Esophagus muscularis mucosa (tissue), 4 donors: Measurements from ENCODE around the gene ERC2. TPM values are rescaled to one million over a fixed set of nuclear protein-coding genes. Genes with fewer than 3 reads are reported as not detected.

ENCODE experiments used
- DNase-seq: peaks from one replicate; pipeline ENCODE4 v3.0.0-alpha.2; 2017; ENCODE audit errors: extremely low spot score
- H3K27ac ChIP-seq, 4 donors: fragments of 200-600 bp; sonication (generic); replicated peaks in 1 of 4; 1 replicate in 3 of 4; 2 replicates in 1 of 4; pipeline ENCODE4 v1.5.1; 2016 to 2019; ENCODE audit warnings: mild to moderate bottlenecking in 1 of 4
- H3K27me3 ChIP-seq, 4 donors: fragments of 200-600 bp; sonication (generic); one replicate each; pipeline versions ENCODE4 v1.5.1 to v1.6.0; 2016 to 2019
- H3K36me3 ChIP-seq, 4 donors: fragments of 200-600 bp; sonication (generic); one replicate each; pipeline ENCODE4 v1.5.1; 2016 to 2019
- H3K4me1 ChIP-seq, 4 donors: fragments of 200-600 bp; sonication (generic); one replicate each; pipeline ENCODE4 v1.5.1; 2016 to 2019
- H3K4me3 ChIP-seq, 4 donors: fragments of 200-600 bp; sonication (generic); 1 replicate in 2 of 4; 2 replicates in 2 of 4; pipeline ENCODE4 v1.5.1; 2016 to 2019; ENCODE audit warnings: mild to moderate bottlenecking in 4 of 4, moderate library complexity in 1 of 4
- H3K9me3 ChIP-seq, 4 donors: fragments of 200-600 bp; sonication (generic); 1 replicate in 3 of 4; 2 replicates in 1 of 4; pipeline ENCODE4 v1.5.1; 2016 to 2019
- EP300 ChIP-seq: sonication (generic); formaldehyde crosslinking; IDR thresholded peaks from one replicate; pipeline ENCODE4 v1.6.1; 2017; ENCODE audit warnings: antibody characterized with exemption
- POLR2A ChIP-seq: fragments of 450-650 bp; IDR thresholded peaks from one replicate; pipeline ENCODE4 v1.6.1; 2017; ENCODE audit warnings: antibody characterized with exemption, moderate library complexity, mild to moderate bottlenecking, low read depth
- POLR2AphosphoS5 ChIP-seq, 2 donors: sonication (generic); formaldehyde crosslinking; IDR thresholded peaks; one replicate each; pipeline ENCODE4 v1.6.1; 2017; ENCODE audit warnings: antibody characterized with exemption in 2 of 2
- WGBS: methylation state at CpG from one replicate; pipeline ENCODE4 v1.1.5; 2018; 5-methylcytosine and 5-hydroxymethylcytosine counted together
- intact Hi-C: fragments of 100-400 bp; cut with DNase I; formaldehyde crosslinking; loops from one replicate; pipeline ENCODE4 v1.15.1; 2023
- total RNA-seq, 4 donors: library from RNA; depleted of rRNA; stranded (reverse); fragments of >200 nt; gene quantifications; one replicate each; pipeline versions ENCODE4 v1.1.0 to v1.2.1, GENCODE V29; 2016
- TF ChIP-seq, protein P1 (sequence below), 3 experiments: fragments of 200-600 bp in 2 of 3; fragments of 450-650 bp in 1 of 3; sonication (generic) in 2 of 3; IDR thresholded peaks; one replicate each; pipeline ENCODE4 v1.5.1; 2017 to 2019; ENCODE audit warnings: antibody characterized with exemption in 3 of 3, mild to moderate bottlenecking in 2 of 3, moderate library complexity in 1 of 3

Gene ERC2
- total RNA-seq, 4 donors from 2014 or later = 0.42 to 2.0 (median 1.5) TPM

GRCh38 chr3:55651011-55651410 is 817.3 kb downstream of the ERC2 start:
- no peaks in the 10 kb centered on the region for H3K27me3 ChIP-seq
- no peak overlapping the region for H3K27ac ChIP-seq
- no peak for DNase-seq
- intact Hi-C loops = no loop called here
- H3K9me3 ChIP-seq = no peaks in the 10 kb centered on the region
- TF ChIP-seq EP300 (no peak), POLR2A (no peak), POLR2AphosphoS5 (IDR thresholded peaks at IDR 0.05) (no peak)
- TF ChIP-seq, protein P1, sequence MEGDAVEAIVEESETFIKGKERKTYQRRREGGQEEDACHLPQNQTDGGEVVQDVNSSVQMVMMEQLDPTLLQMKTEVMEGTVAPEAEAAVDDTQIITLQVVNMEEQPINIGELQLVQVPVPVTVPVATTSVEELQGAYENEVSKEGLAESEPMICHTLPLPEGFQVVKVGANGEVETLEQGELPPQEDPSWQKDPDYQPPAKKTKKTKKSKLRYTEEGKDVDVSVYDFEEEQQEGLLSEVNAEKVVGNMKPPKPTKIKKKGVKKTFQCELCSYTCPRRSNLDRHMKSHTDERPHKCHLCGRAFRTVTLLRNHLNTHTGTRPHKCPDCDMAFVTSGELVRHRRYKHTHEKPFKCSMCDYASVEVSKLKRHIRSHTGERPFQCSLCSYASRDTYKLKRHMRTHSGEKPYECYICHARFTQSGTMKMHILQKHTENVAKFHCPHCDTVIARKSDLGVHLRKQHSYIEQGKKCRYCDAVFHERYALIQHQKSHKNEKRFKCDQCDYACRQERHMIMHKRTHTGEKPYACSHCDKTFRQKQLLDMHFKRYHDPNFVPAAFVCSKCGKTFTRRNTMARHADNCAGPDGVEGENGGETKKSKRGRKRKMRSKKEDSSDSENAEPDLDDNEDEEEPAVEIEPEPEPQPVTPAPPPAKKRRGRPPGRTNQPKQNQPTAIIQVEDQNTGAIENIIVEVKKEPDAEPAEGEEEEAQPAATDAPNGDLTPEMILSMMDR (IDR thresholded peaks at IDR 0.05) = no peak
- whole genome bisulfite sequencing = 96% methylated on average over 3 of the region's 3 CpGs
- no peaks in the 10 kb centered on the region for H3K36me3 ChIP-seq
- no peak overlapping the region for H3K4me3 ChIP-seq
- no peaks in the 10 kb centered on the region for H3K4me1 ChIP-seq

- Histone ChIP-seq H3K27ac (no peak overlapping the region), H3K9me3 (no peaks in the 10 kb centered on the region), H3K36me3 (no peaks in the 10 kb centered on the region), H3K4me3 (no peak overlapping the region), H3K27me3 (no peaks in the 10 kb centered on the region), H3K4me1 (no peaks in the 10 kb centered on the region)
- TF ChIP-seq POLR2AphosphoS5 (IDR thresholded peaks at IDR 0.05) (no peak), EP300 (no peak), POLR2A (no peak)
- TF ChIP-seq, protein P1 (IDR thresholded peaks at IDR 0.05) = no peak
- WGBS = 96% methylated on average over 4 of the region's 4 CpGs
- intact Hi-C loops = no loop called here
- DNase-seq = no peak
Measured at GRCh38 chr3:55650011-55650410, 818.3 kb downstream of the ERC2 start.

GRCh38 chr3:55649554-55649953 is 818.7 kb downstream of the ERC2 start:
- H3K4me1 ChIP-seq = no peaks in the 10 kb centered on the region
- H3K9me3 ChIP-seq = no peaks in the 10 kb centered on the region
- no peak for DNase-seq
- no peaks in the 10 kb centered on the region for H3K36me3 ChIP-seq
- H3K27me3 ChIP-seq = no peaks in the 10 kb centered on the region
- TF ChIP-seq, protein P1 (IDR thresholded peaks at IDR 0.05) = no peak
- intact Hi-C loops = no loop called here
- no peak overlapping the region for H3K4me3 ChIP-seq
- WGBS = 84% methylated on average over 6 of the region's 6 CpGs
- H3K27ac ChIP-seq = no peak overlapping the region

DNA sequence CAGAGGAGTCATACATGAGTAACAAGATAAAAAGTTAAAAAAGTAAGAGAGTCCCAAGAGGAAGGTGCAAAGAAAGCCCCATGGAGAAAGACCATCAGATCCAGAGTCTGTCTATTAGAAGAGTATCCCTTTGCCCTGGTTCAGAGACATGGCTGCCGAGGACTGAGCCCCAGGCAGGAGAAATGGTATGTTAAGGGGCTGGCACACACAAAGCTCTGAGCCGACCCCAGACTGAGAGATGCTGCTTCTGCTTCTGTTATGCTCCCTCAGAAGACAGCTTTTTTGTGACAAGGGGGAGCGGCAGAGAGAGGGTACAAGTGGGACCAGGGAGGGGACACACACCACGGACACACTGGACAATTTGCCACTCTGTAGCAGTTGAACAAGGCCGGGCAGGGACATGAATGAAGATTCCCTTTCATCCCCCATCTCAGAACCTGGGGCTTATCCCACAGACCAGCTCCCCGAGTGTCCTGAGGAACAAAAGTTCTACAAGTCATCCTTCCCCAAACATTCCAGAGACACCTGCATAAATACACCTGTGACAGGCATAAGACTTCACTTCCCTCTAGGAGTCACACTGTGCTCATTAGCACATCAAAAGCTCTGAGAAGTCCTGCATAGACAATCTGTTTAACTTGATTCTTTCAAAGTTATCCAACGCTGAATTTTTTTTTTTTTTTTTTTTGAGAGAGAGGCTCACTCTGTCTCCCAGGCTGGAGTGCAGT is 819.5 kb downstream of the ERC2 start:
- Histone ChIP-seq H3K27ac (no peak overlapping the region), H3K4me1 (no peaks in the 10 kb centered on the region), H3K4me3 (no peak overlapping the region), H3K27me3 (no peaks in the 10 kb centered on the region), H3K36me3 (no peaks in the 10 kb centered on the region), H3K9me3 (no peaks in the 10 kb centered on the region)
- 86% methylated on average over 6 of the region's 7 CpGs for WGBS
- TF ChIP-seq POLR2AphosphoS5 (IDR thresholded peaks at IDR 0.05) = no peak
- no peak for TF ChIP-seq EP300
- TF ChIP-seq, protein P1 (IDR thresholded peaks at IDR 0.05) = no peak
- no peak for TF ChIP-seq POLR2A
- intact Hi-C loops = no loop called here
- no peak for DNase-seq

- WGBS = 87% methylated on average over 10 of the region's 10 CpGs
- H3K9me3 ChIP-seq = no peaks in the 10 kb centered on the region
- intact Hi-C loops = no loop called here
- H3K36me3 ChIP-seq = no peaks in the 10 kb centered on the region
- no peaks in the 10 kb centered on the region for H3K27me3 ChIP-seq
- no peak for DNase-seq
- no peak overlapping the region for H3K27ac ChIP-seq
- TF ChIP-seq, protein P1 (IDR thresholded peaks at IDR 0.05) = no peak
- TF ChIP-seq POLR2AphosphoS5 (IDR thresholded peaks at IDR 0.05) (no peak), POLR2A (no peak), EP300 (no peak)
- no peaks in the 10 kb centered on the region for H3K4me1 ChIP-seq
- no peak overlapping the region for H3K4me3 ChIP-seq
Measured at GRCh38 chr3:55647670-55648069, 820.6 kb downstream of the ERC2 start.
